HG02763 (cell line): ENCODE results near the gene INPP4B.

ENCODE experiments used
- ATAC-seq: cut with Tn5 transposase; IDR thresholded peaks from one replicate; pipeline ENCODE4 v1.9.1; 2021; ENCODE audit warnings: mild to moderate bottlenecking, moderate library complexity; ENCODE audit not compliant: unreplicated experiment

The INPP4B gene

DNA sequence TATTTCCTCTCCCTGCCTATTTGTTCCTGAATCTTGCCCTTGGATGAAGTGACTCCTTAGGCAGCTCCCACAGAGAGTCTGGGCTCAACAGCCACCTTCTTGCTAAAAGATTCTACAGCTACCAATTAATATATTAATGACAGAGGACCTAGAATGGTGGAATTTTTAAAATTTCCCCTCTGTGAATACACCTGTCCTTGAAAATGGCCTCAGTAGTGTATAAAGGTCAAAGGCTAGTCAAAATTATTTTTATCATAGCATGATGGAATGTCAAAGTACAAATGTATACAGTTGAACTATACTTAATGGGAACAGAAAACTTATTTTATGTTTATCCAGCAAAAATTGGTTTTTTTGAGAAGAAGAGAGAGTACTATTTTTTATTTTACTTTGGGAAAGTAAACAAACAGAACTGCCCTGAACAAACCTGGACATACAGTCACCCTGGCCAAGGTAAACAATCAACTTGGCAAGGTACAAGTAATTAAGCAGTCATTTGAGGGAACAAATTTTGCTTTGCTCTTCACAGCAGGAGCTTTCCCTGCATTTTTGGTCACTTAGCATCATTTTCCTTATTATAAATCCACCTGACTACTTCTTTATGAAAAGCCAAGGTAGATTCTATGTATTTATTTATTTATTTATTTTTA is 250.8 kb downstream of the INPP4B start:
- no peak for ATAC-seq

DNA sequence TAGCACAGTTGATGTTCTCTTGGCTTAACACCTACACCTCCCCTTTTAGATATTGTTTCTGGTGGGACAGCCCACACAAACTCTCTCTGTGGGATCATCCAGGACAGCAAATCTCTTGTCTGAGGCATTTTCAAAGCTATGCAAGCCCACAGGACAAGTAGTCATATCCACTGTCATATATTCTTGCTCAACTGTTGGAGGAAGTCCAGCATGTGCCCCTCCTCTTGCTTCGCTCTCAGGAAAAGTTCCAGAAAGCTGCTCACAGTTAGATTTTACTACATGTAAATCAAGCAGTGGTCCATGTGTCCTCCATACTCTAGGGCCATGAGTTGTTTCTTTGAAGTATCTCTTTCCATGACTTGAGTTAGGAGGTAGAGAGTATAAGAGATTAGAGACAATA is 260.7 kb downstream of the INPP4B start:
- no peak for ATAC-seq

DNA sequence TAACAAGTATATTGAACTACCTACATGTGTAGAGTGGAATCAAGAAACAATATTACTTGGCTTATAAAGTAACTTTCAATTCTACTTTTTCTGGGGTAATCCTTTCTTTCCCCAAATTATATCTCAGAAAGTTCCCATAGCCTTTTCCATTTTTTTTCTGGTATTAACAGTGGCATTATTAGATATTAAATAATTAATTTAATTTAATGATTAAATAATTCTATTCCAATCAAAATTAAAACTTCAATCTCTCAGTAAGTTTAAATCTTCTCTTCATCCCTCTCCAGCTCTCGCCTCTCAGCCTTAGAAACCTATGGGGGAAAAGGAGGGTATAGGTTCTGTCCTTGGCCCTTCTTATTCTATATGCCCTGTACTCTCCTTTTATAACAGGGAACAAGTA is 262.4 kb downstream of the INPP4B start:
- no peak for ATAC-seq

DNA sequence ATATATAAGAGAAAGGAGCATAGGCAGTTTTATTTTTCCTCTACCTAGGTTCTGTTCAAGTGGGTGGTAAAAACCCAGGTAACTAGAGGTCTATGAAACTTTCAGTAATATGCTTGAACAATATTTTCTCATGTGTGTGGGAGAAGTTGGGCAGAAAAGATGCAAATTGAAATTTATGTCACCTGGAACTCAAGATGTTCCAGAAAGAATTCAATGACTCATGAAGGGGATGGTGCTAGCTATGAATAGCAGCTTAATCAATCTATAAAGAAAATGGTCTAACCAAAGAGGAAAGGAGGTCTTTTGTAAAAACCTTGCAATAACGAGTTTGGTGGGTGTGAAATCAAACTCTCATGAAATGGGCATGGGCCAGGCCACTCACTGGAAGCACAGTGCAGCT is 263.8 kb downstream of the INPP4B start:
- no peak for ATAC-seq

DNA sequence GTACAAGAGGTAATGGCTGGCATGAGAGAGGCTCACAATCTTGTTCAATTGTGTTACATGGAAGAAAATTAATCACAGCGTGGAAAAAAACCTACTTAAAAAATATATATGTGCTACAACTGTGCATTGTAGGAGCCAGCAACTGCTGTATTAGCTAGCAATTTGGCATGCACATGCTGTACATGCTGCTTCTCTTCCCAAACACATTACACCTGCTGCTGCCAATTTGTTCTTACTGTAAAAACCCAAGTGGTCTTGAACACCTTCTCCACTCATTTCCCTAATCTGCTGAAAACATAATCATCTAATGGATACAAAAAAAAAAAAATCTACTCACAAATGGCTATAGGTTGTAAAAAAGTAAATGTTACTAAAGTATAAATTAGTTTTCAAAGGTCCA is 264.2 kb downstream of the INPP4B start:
- ATAC-seq: no peak

DNA sequence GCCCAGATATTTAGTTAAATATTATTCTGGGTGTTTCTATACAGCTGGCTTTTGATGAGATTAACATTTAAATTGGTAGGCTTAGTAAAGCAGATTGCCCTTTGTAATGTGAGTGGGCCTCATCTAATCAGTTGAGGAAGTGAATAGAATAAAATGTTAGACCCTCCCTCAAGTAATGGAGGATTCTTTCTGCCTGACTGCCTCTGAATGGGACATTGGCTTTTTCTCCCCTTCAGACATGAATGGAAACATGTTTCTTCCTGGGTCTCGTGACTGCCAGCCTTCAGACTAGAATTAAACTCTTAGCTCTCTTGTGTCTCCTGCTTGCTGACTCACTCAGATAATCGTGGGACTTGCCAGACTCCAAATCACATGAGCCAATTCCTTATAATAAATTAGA is 266.7 kb downstream of the INPP4B start:
- ATAC-seq: no peak

DNA sequence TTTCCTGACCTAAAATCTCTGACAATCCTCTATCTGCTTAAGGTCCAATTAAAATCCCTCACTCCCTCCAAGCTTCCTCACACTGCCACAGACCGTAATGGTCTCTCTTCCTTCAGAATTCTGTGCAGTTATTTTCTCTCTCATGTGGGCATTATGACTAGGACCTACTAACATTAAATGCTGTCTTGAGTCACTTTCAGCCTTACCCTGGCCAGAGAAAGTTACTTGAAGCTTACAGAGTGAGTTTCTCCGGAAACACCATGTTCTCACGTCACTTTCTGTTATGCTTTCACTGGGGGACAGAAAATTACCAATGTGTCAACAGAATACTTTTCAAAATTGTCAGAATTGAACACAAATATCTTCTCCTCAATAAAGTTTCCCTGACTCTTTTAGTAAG is 271.8 kb downstream of the INPP4B start:
- no peak for ATAC-seq

DNA sequence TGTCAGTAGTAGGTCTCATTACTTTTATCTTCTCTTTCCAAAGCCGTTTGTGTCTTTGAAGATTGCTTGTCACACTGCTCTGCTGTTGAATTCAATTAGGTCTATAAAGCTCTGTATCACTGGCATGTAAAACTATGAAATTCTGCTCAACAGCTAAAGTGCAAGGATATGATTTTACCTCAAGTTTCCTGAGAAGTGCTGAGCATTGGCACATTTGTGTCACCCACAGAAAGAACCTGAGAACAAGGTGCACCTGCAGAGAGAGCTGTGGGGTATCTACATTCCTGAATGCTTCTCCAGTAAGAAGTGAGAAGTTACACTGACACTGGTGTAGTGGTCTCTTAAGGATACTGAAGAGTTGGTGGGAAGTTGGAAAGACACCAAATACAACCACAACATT is 274.0 kb downstream of the INPP4B start:
- no peak for ATAC-seq

DNA sequence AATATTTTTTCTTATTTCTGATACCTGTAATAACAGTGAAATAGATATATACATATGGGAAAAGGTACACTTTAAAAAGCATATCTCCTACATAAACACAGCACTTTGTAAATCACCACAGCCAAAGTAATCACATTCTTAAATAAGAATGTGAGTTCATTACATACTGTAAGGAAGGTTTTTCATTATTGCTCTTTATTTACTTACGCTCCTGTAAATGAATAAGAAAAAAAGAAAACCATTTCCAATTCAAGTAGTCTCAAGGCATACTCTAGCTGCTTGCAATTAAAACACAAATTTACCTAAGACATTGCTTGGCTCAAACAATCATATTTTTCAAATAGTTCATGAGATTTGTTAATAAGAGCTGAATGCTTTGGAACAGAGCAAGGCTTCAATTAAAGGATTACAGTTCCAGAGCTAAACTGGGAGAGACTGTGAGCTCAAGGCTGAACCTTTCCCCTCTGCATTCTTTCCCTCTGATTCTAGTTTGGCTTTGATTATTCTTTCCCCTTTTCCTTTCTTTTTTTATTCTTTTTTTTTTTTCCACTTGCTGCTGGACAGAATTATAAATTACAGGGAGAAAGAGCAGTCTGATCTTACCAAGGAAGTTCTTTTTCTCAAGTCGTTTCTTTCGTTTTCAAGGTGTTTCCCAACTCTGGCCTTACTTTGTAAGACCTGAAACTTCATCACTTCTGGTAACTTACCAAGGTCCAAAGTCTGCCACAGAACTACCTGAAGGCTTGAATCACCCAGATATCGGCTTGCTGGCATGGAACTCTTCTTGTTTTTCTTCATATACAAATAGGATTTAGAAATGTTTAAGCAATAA is 278.3 kb downstream of the INPP4B start:
- no peak for ATAC-seq

DNA sequence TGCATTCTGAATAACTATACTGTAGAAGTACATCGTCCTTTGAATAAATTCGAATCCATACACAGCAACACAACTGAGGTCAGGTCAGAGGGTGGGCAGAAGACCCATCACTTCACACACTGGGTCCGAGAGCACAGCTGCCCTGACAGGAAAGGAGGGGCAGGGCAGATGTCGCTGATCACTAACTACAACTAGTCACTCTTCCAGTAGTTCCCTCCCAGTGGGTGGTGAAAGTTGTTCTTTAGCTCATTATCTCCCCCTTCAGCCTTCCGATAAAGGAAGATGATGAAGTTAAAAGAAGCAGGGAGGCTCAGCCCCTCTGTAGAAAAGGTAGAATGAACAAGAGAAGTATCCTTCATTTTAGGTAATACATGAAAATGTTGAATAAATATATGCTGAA is 278.9 kb downstream of the INPP4B start:
- ATAC-seq: no peak

DNA sequence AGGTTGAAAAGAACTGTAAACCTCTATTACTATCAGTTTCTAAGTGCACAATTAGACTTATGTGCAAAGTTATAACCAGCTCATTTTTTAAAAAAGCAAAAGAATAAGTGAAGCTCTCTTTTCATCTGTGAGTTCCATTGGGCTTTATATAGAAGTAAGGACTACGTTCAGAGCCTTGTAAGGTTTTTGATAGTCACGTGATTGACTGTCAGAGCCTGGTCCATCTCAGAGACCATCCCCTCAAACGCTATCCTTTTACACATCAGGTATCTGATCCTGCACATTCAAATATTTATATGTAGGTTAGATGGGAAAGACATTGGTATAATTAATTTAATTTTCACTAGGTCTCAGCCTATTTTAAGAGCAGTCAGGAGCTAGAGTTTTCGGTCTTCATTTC is 279.3 kb downstream of the INPP4B start:
- ATAC-seq: no peak

DNA sequence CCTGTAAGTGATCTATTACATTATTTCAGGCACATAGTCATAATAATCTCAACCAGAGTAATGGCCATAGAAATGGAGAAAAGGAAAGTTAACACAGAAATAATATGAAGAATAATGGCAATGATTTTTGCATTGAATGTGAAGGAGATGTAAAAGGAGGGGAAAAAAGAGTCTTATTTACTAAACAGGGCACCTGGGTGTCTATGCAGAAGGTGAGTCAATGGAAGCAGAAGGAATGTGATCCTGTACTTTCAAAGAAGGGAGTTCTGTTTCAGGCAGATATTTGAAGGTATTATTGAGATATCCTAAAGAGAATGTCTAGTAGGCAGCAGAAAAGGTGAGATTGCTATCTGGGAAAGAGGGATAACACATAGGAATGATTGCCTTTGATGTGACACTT is 279.9 kb downstream of the INPP4B start:
- ATAC-seq: no peak

DNA sequence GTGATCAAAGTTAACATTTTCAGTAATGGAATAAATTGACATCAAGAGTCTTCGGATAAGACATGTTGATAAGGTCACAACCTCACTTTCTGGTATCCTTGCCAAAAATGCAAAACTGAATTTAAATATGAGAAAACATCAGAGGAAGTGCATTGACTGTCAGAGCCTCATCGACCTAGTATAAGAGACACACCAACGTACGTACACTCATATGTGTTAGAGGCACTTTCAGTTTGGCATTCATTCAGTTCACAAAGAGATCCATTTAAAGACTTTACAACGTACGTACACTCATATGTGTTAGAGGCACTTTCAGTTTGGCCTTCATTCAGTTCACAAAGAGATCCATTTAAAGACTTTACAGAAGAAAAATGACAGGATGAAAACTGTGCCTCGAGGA is 280.3 kb downstream of the INPP4B start:
- no peak for ATAC-seq

DNA sequence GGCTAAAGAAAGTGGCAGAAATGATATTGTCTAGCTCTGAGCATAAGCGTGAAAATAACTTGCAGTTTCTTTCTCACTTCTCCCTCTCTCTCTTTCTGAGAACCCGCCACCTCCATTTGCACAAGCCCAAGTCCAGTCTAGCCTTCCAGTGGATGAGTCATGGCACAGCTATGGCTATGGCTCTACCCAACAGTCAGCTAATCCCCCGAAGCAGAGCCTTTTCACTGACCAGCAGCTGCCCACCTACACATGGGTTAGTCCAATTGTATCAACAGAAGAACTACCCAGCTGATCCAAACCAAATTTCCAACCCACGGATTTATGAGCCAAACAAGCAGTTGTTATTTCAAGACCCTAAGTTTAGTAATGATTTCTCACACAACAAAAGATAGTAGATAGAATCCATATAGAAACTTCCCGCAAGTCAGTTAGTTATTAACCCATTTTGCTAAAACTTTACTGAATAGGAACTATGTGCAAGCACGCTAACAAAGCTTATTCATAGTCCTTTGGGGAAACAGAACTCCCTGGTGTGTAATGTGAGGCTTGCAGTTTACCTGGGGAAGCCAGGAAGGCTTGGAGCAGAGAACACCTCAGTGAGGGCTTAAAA is 282.3 kb downstream of the INPP4B start:
- no peak for ATAC-seq

DNA sequence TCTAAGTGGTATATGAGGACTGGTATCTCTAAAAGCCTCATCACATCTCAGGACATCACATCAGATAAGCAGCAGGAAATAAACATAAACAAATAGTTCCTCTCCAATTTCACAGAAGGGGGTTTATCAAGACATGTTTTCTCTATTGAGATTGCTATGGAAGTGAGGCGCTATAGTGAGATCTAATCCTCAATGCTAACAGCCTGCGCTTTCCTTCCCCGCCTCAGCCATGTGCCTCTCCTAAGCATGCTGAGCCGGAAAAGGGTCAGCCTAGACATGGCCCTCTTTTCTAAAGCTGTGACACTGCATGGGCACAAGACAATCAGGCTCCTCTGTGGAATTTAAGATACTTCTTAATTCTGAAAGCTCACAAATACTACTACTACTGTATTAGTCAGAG is 286.1 kb downstream of the INPP4B start:
- ATAC-seq: no peak

DNA sequence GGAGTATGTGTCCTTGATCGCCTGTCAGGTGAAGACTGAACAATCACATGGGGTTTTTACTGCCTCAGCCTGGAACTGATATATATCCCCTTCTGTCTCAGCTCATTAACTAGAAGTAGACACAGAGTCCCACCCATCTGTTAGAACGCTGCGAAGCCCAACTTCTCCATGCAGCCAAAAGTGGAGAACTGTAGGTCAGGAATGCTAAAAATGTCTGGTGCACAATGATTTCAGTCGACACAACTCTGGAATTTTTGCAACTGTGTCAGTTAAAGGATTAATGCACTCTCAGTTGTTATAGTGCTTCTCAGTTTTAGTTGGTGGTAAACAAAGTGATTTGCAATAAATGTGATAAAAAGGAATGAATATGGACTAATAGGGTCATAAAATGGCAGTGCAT is 287.2 kb downstream of the INPP4B start:
- ATAC-seq: no peak

DNA sequence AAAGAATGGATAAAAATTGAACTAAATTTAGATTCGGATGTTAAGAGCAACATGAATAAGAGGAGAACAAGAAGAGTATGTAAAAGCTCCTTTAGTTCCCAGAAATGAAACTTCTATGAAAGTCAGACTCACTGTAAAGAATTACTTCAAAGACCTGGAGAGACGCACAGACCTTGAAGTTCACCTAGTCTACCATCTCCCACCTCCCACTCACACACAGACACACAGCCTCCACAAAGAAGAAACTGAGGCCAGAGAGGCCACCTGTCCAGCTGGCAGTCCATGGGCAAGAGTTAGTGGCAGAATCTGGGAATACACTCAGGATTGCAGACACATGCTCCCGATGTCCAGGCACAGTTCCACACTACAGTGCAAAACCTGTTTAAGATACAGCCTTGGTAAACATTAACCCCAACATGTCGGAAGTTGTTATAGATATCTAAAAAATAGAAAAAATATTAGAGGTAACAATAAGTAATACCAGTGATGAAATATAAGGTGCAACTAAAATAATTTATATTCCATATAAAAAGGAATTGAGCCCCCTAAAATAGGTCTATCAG is 288.8 kb downstream of the INPP4B start:
- no peak for ATAC-seq

DNA sequence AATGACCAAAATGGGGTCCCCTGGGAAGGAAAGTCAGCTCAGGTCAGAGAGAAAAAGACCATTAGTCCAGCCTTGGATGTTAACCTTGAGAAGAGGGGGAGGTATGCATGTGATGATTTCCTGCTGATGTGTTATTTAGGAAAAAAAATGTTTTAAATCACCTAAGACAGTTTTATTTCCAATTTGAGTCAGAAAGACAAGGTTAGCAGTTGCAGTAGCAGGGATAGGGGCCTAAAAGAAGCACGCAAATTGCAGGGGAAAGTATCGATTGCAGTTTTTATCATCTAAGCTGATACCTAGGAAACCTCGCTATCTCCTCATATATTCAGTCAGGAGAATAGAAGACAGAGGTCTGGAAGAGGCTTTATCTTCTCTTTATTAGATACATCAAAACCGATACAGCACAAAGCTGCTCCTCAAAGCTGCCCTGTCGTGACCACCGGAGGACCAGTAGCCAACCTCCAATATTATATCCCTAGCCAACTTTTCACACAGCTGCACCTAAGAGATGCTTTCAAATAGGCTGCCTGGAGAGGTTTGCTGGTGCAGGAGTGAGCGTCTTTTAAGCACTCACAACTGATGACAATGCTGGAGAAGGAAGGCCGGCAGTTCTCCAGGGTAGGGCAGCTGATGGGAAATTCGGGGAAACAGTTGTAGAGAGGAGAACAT is 289.4 kb downstream of the INPP4B start:
- ATAC-seq: no peak

DNA sequence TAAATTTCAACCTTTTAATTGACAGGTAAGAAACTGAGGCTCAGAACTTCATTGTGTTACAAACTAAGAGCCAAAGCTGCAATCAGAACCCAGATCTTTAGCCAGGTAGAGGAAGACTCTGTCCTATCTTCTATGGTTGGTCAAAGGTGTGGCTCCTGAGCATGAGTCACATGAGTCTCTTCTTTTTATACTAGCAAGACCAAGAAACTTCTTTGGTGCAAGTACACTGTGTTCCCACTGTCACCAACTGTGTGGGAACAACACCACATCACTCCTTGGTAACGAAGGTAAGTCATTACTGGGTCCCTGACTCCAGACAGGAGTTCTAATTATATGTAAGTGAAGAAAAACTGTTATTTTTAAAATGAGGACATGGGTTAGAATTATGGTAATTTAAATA is 290.1 kb downstream of the INPP4B start:
- no peak for ATAC-seq

DNA sequence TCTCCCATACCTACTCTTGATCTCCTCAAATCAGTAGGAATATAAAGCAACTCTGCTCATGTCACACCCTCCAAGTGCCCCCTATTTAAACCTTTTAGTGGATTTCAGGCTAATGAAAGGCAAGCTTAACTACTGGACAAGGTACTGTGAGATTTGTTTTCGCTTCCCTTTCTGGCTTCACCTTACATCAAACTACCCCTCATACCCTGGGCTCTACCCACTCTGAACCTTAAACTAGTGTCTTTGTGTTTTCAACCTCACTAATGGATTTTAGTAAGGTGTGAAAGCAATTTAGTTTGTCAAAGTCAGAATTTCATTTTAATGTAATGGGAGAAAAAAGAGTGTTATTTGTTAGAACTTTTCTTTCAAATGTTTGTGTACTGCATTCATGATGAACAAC is 291.7 kb downstream of the INPP4B start:
- no peak for ATAC-seq

DNA sequence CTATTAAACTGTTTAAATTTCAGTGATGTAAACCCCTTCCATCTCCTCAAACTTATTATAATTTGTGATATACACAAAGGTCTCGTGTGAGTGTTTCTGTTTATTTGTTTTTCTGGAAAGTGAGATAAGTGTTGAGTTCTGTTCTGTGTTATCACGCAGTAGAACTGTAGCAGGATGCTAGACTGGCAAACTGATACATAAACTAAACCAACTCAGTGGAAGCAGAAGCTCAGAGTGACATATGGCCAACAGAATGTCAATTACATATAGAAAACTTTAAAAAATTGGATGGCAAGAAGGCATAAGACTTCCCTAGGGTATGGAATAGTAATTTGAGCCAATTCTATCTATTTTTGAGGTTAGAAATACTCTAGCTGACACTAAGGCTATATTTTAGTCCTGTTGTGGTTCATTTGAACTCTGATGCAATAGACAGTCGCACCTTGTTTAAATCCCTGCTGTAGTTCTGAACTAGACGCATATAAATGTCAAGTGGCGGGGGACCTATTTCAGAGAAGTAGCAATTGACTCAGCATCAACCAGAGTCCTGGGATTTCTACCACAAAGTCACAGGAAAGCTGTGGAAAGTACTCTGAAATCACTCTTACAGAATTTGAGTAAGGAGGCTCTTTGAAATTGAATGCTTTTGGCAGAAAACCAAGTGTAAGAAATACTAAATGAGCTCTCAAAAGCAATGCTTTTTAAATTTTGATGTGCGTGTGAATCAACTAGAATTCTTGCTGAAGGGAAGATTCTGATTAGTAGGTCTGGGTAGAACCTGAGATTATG is 294.4 kb downstream of the INPP4B start:
- ATAC-seq: no peak
